Gastroesophageal sphincter (tissue), 4 donors: ENCODE measurements around the gene SKP1. TPM values are rescaled to one million over a fixed set of nuclear protein-coding genes. Genes with fewer than 3 reads are reported as not detected.

Experiments used
- ATAC-seq: fragments of 150-250 bp; one replicate; pipeline ENCODE4 v1.9.1; 2016; ENCODE audit warnings: mild to moderate bottlenecking, moderate library complexity
- H3K27ac ChIP-seq, 4 donors: fragments of 200-600 bp; sonication (generic) in 3 of 4; 1 replicate in 3 of 4; 2 replicates in 1 of 4; pipeline ENCODE4 v1.5.1; 2016 to 2019
- H3K27me3 ChIP-seq: fragments of 200-600 bp; sonication (generic); one replicate; pipeline ENCODE4 v1.5.1; 2019
- H3K36me3 ChIP-seq, 2 donors: fragments of 200-600 bp; sonication (generic); one replicate each; pipeline ENCODE4 v1.5.1; 2019; ENCODE audit warnings: control low read depth in 1 of 2
- H3K4me1 ChIP-seq, 3 donors: fragments of 200-600 bp; sonication (generic); 1 replicate in 2 of 3; 2 replicates in 1 of 3; pipeline ENCODE4 v1.5.1; 2016 to 2019; ENCODE audit warnings: control low read depth in 2 of 3
- H3K4me3 ChIP-seq, 2 donors: fragments of 200-600 bp; sonication (generic); one replicate each; pipeline ENCODE4 v1.5.1; 2019; ENCODE audit warnings: mild to moderate bottlenecking in 1 of 2, moderate library complexity in 1 of 2
- H3K9me3 ChIP-seq, 3 donors: fragments of 200-600 bp; sonication (generic); one replicate each; pipeline ENCODE4 v1.5.1; 2017 to 2019; ENCODE audit warnings: control low read depth in 2 of 3
- CTCF ChIP-seq, 4 experiments: fragments of 200-600 bp in 2 of 4; fragments of 450-650 bp in 2 of 4; sonication (generic) in 1 of 4; IDR thresholded peaks; one replicate each; pipeline ENCODE4 v1.5.1; 2017 to 2019; ENCODE audit warnings: antibody characterized with exemption in 4 of 4, mild to moderate bottlenecking in 2 of 4, moderate library complexity in 2 of 4
- EP300 ChIP-seq: sonication (generic); formaldehyde crosslinking; IDR thresholded peaks from one replicate; pipeline ENCODE4 v1.6.1; 2017; ENCODE audit warnings: antibody characterized with exemption, mild to moderate bottlenecking
- POLR2A ChIP-seq, 2 donors: fragments of 450-650 bp; IDR thresholded peaks; one replicate each; pipeline ENCODE4 v1.6.1; 2017; ENCODE audit warnings: antibody characterized with exemption in 2 of 2, mild to moderate bottlenecking in 2 of 2, moderate library complexity in 1 of 2
- POLR2AphosphoS5 ChIP-seq: sonication (generic); formaldehyde crosslinking; IDR thresholded peaks from one replicate; pipeline ENCODE4 v1.6.1; 2017; ENCODE audit warnings: antibody characterized with exemption
- WGBS, 2 donors: methylation state at CpG; one replicate each; pipeline ENCODE4 v1.1.5; 2018; ENCODE audit warnings: low coverage in 1 of 2; 5-methylcytosine and 5-hydroxymethylcytosine counted together
- total RNA-seq, 4 donors: library from RNA; depleted of rRNA; stranded (reverse); fragments of >200 nt; gene quantifications; one replicate each; pipeline ENCODE4 v1.1.0, GENCODE V29; 2016

SKP1 gene
- total RNA-seq, 4 donors from 2014 or later = 313 to 463 (median 399) TPM

- H3K4me1 ChIP-seq = peaks cover 0 to 57% (median 16%) of the 10 kb centered on the region in 3 donors
- peak; percentile 23 for ATAC-seq
Observed at GRCh38 chr5:134175921-134176510, 734 bp downstream of the SKP1 start.

GRCh38 chr5:134174841-134175839, 1.6 kb downstream of the SKP1 start:
- no peak for ATAC-seq
- H3K27ac ChIP-seq = peak overlapping the region; percentile 97 to 100 (median 100)

More at GRCh38 chr5:134175921-134176510, 734 bp downstream of the SKP1 start:
- Histone ChIP-seq H3K27me3 (no peaks in the 10 kb centered on the region), H3K27ac (peak overlapping the region; percentile 97 to 100 (median 100)), H3K36me3 (peaks cover 0 to 28% of the 10 kb centered on the region in 2 donors), H3K4me3 (peak overlapping the region; percentile 92 to 98), H3K9me3 (no peaks in the 10 kb centered on the region)
- no peak for TF ChIP-seq EP300
- TF ChIP-seq POLR2AphosphoS5 = no peak
- no peak for TF ChIP-seq CTCF (IDR thresholded peaks at IDR 0.05)
- no peak for TF ChIP-seq POLR2A (IDR thresholded peaks at IDR 0.05)
- 0% methylated on average over 5 to 7 of the region's 31 CpGs for WGBS, 2 donors

GRCh38 chr5:134171972-134172371, 4.8 kb downstream of the SKP1 start:
- H3K36me3 ChIP-seq = peaks cover 0 to 68% of the 10 kb centered on the region in 2 donors
- no peaks in the 10 kb centered on the region for H3K27me3 ChIP-seq
- H3K4me3 ChIP-seq = no peak overlapping the region
- H3K27ac ChIP-seq = no peak overlapping the region
- 80 to 93% methylated on average over 4 of the region's 4 CpGs for WGBS, 2 donors
- TF ChIP-seq POLR2AphosphoS5 = no peak
- H3K4me1 ChIP-seq = peaks cover 0 to 68% (median 9%) of the 10 kb centered on the region in 3 donors
- no peaks in the 10 kb centered on the region for H3K9me3 ChIP-seq
- no peak for ATAC-seq

More at GRCh38 chr5:134174841-134175839, 1.6 kb downstream of the SKP1 start:
- peaks cover 0 to 66% (median 16%) of the 10 kb centered on the region in 3 donors for H3K4me1 ChIP-seq
- TF ChIP-seq POLR2A (IDR thresholded peaks at IDR 0.05) (no peak), POLR2AphosphoS5 (no peak), CTCF (IDR thresholded peaks at IDR 0.05) (no peak), EP300 (no peak)
- no peaks in the 10 kb centered on the region for H3K27me3 ChIP-seq
- peaks cover 0 to 37% of the 10 kb centered on the region in 2 donors for H3K36me3 ChIP-seq
- WGBS, 2 donors = 16 to 20% methylated on average over 10 of the region's 10 CpGs
- H3K9me3 ChIP-seq = no peaks in the 10 kb centered on the region
- H3K4me3 ChIP-seq = peak overlapping the region; percentile 92 to 98

- Histone ChIP-seq H3K36me3 (peaks cover 16 to 96% of the 10 kb centered on the region in 2 donors), H3K4me3 (no peak overlapping the region), H3K9me3 (no peaks in the 10 kb centered on the region), H3K27ac (no peak overlapping the region), H3K4me1 (peaks cover 0 to 29% (median 0%) of the 10 kb centered on the region in 3 donors), H3K27me3 (no peaks in the 10 kb centered on the region)
- 84 to 94% methylated on average over 4 to 5 of the region's 5 CpGs for WGBS, 2 donors
- TF ChIP-seq POLR2AphosphoS5 (no peak), POLR2A (IDR thresholded peaks at IDR 0.05) (no peak), EP300 (no peak), CTCF (IDR thresholded peaks at IDR 0.05) (no peak)
- ATAC-seq = no peak
Observed at GRCh38 chr5:134162592-134162991, 14.2 kb downstream of the SKP1 start.

- ATAC-seq = no peak
Observed at GRCh38 chr5:134161513-134162395, 15.0 kb downstream of the SKP1 start.

More at GRCh38 chr5:134161513-134162395, 15.0 kb downstream of the SKP1 start:
- Histone ChIP-seq H3K27me3 (no peaks in the 10 kb centered on the region), H3K27ac (no peak overlapping the region), H3K4me3 (no peak overlapping the region), H3K4me1 (peaks cover 0 to 29% (median 0%) of the 10 kb centered on the region in 3 donors), H3K36me3 (peaks cover 16 to 96% of the 10 kb centered on the region in 2 donors), H3K9me3 (no peaks in the 10 kb centered on the region)
- WGBS, 2 donors = 91 to 98% methylated on average over 5 to 6 of the region's 6 CpGs
- TF ChIP-seq POLR2AphosphoS5 (no peak), EP300 (no peak), POLR2A (IDR thresholded peaks at IDR 0.05) (no peak), CTCF (IDR thresholded peaks at IDR 0.05) (no peak)
